Gastroesophageal sphincter (tissue), 3 donors: ENCODE results near the gene PIK3IP1.

Experiments
- CTCF ChIP-seq, 4 experiments: fragments of 200-600 bp in 2 of 4; fragments of 450-650 bp in 2 of 4; sonication (generic) in 1 of 4; IDR thresholded peaks; one replicate each; pipeline ENCODE4 v1.5.1; 2017 to 2019; ENCODE audit warnings: antibody characterized with exemption in 4 of 4, mild to moderate bottlenecking in 2 of 4, moderate library complexity in 2 of 4
- POLR2AphosphoS5 ChIP-seq: sonication (generic); formaldehyde crosslinking; IDR thresholded peaks from one replicate; pipeline ENCODE4 v1.6.1; 2017; ENCODE audit warnings: antibody characterized with exemption

GRCh38 chr22:31300896-31301295 lies 8.6 kb upstream of the PIK3IP1 start:
- no peak for TF ChIP-seq CTCF (IDR thresholded peaks at IDR 0.05)
- no peak for TF ChIP-seq POLR2AphosphoS5
